Measurements from ENCODE around the gene ROPN1. TPM values are rescaled to one million over a fixed set of nuclear protein-coding genes. Genes with fewer than 3 reads are reported as not detected.

Gene ROPN1
- total RNA-seq, 1 experiment from 2014 or later = not detected

GRCh38 chr3:124034016-124034843 lies 42.3 kb upstream of the ROPN1 start:
- RAD21 ChIA-PET (ENCODE audit: low non-redundant PET in 1 of 2, low total read pairs in 2 of 2, uncharacterized antibody in 2 of 2, unreplicated experiment in 2 of 2) = no interaction called here
- no peak for TF ChIP-seq EGR1 (IDR thresholded peaks at IDR 0.05; ENCODE audit: low read depth)
- TF ChIP-seq CBX3 (IDR thresholded peaks at IDR 0.05; ENCODE audit: low read depth) = no peak
- no peak for TF ChIP-seq RAD21 (IDR thresholded peaks at IDR 0.05; ENCODE audit: low read depth)
- TF ChIP-seq, protein P1, sequence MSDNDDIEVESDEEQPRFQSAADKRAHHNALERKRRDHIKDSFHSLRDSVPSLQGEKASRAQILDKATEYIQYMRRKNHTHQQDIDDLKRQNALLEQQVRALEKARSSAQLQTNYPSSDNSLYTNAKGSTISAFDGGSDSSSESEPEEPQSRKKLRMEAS (IDR thresholded peaks at IDR 0.05) = no peak
- DNase-seq (ENCODE audit: low read depth, low spot score) = no peak
- Histone ChIP-seq H3K27ac (ENCODE audit: low read depth, low read length) (no peak overlapping the region), H3K4me2 (ENCODE audit: low read length) (peak overlapping the region; percentile 83), H3K9ac (ENCODE audit: low read length) (no peak overlapping the region), H3K4me1 (ENCODE audit: control insufficient read depth in 1 of 2, insufficient read depth in 2 of 2, low read length in 2 of 2) (peaks cover 4 to 6% of the 10 kb centered on the region in 2 experiments; a peak in 2 of 4 replicates), H3K36me3 (ENCODE audit: control insufficient read depth in 1 of 2, insufficient read depth in 2 of 2, low read length in 2 of 2) (no peaks in the 10 kb centered on the region), H2AFZ (ENCODE audit: low read depth, low read length, poor library complexity, severe bottlenecking) (no peak overlapping the region), H3K9me2 (ENCODE audit: insufficient read depth) (no peaks in the 10 kb centered on the region), H3K27me3 (ENCODE audit: insufficient read depth, low read length) (peaks cover 47% of the 10 kb centered on the region), H3K9me3 (ENCODE audit: control insufficient read depth in 1 of 2, insufficient read depth in 1 of 2, low read depth in 1 of 2, low read length in 2 of 2) (no peaks in the 10 kb centered on the region), H3K79me2 (ENCODE audit: insufficient read depth, low read length) (no peaks in the 10 kb centered on the region), H4K20me1 (ENCODE audit: insufficient read depth) (no peaks in the 10 kb centered on the region), H3K4me3 (replicated peaks in 1 of 2; ENCODE audit: low read depth in 1 of 2, low read length in 2 of 2) (peak overlapping the region; percentile 38 to 58; a peak in 2 of 4 replicates)
- intact Hi-C loops (cut with micrococcal nuclease) = no loop called here
- ATAC-seq = no peak
- CTCF ChIA-PET = interaction anchor here (0.6 to 2.0 kb wide), 4 partner anchors 15 to 248 kb away, joined by 4 to 5 read pairs (median 4); no protein-coding TSS in a partner anchor
- POLR2A ChIA-PET = no interaction called here
- no TSS peak for BruUV-seq (replicated peaks)

- ChIA-PET CTCF (interaction anchor here (0.6 to 2.0 kb wide), 18 partner anchors 9 to 435 kb away, joined by 3 to 11 read pairs (median 4); no protein-coding TSS in a partner anchor), RAD21 (ENCODE audit: low non-redundant PET in 1 of 2, low total read pairs in 2 of 2, uncharacterized antibody in 2 of 2, unreplicated experiment in 2 of 2) (no interaction called here), POLR2A (no interaction called here)
- H3K9me2 ChIP-seq (ENCODE audit: insufficient read depth) = no peaks in the 10 kb centered on the region
- peak within 1 kb of the TSS; percentile 38 to 58 for H3K4me3 ChIP-seq (replicated peaks in 1 of 2; ENCODE audit: low read depth in 1 of 2, low read length in 2 of 2)
- H3K4me2 ChIP-seq (ENCODE audit: low read length) = peak within 1 kb of the TSS; percentile 83
- intact Hi-C loops (cut with micrococcal nuclease) = no loop called here
- H3K79me2 ChIP-seq (ENCODE audit: insufficient read depth, low read length) = no peaks in the 10 kb centered on the region
- no peaks in the 10 kb centered on the region for H3K36me3 ChIP-seq (ENCODE audit: control insufficient read depth in 1 of 2, insufficient read depth in 2 of 2, low read length in 2 of 2)
- TF ChIP-seq YY1 (IDR thresholded peaks at IDR 0.05; ENCODE audit: extremely low read depth, insufficient replicate concordance, low read depth, low read length) (no peak), CBX3 (IDR thresholded peaks at IDR 0.05; ENCODE audit: low read depth) (no peak), EGR1 (IDR thresholded peaks at IDR 0.05; ENCODE audit: low read depth) (no peak), ATF3 (IDR thresholded peaks at IDR 0.05) (no peak)
- no peaks in the 10 kb centered on the region for H4K20me1 ChIP-seq (ENCODE audit: insufficient read depth)
- H3K9ac ChIP-seq (ENCODE audit: low read length) = peak within 1 kb of the TSS; percentile 44; the same call in 1 of the 2 replicates
- ATAC-seq (peak; percentile 25), DNase-seq (ENCODE audit: low read depth, low spot score) (no peak)
- no peaks in the 10 kb centered on the region for H3K9me3 ChIP-seq (ENCODE audit: control insufficient read depth in 1 of 2, insufficient read depth in 1 of 2, low read depth in 1 of 2, low read length in 2 of 2)
- peak within 1 kb of the TSS; percentile 20; the same call in 1 of the 2 replicates for H3K27ac ChIP-seq (ENCODE audit: low read depth, low read length)
- peaks cover 46% of the 10 kb centered on the region for H3K27me3 ChIP-seq (ENCODE audit: insufficient read depth, low read length)
- no TSS peak for BruUV-seq (replicated peaks)
- peak within 1 kb of the TSS; percentile 93 for H2AFZ ChIP-seq (ENCODE audit: low read depth, low read length, poor library complexity, severe bottlenecking)
- H3K4me1 ChIP-seq (ENCODE audit: control insufficient read depth in 1 of 2, insufficient read depth in 2 of 2, low read length in 2 of 2) = peaks cover 4 to 6% of the 10 kb centered on the region in 2 experiments; a peak in 2 of 4 replicates
Observed at GRCh38 chr3:124033360-124034015, 41.6 kb upstream of the ROPN1 start, which contains the start of gene KALRN. Gene KALRN, plus strand, starts transcription at chr3:124033369.
